ENCODE results near the gene RFX7.

DNA sequence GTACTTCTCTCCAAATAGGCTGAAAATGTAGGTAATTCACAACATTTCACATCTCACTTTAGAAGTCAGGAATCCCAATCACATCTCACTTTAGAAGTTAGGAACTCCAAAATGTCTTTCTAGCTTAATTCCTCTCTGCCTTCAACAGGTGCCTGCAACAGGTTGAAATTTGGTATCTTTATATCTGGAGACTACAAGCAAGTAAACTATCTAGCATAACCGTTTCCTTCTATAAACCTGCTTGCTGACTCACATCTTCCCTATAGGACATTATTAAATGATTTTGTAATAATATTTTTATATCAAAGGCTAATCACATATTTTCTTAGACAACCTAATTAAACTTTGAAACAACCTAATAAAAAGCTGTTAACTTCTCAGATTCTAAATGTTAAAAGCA is 18.2 kb downstream of the RFX7 start:
- TF ChIP-seq EP300 (IDR thresholded peaks at IDR 0.05; ENCODE audit: borderline replicate concordance): no peak
- TF ChIP-seq YY1 (IDR thresholded peaks at IDR 0.05; ENCODE audit: low read depth): no peak
- TF ChIP-seq, protein P1, sequence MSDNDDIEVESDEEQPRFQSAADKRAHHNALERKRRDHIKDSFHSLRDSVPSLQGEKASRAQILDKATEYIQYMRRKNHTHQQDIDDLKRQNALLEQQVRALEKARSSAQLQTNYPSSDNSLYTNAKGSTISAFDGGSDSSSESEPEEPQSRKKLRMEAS (IDR thresholded peaks at IDR 0.05): no peak
- TF ChIP-seq CEBPB (IDR thresholded peaks at IDR 0.05): no peak
- no peak for TF ChIP-seq ZBTB7A (IDR thresholded peaks at IDR 0.05; ENCODE audit: low read depth)
- TF ChIP-seq, protein P2, sequence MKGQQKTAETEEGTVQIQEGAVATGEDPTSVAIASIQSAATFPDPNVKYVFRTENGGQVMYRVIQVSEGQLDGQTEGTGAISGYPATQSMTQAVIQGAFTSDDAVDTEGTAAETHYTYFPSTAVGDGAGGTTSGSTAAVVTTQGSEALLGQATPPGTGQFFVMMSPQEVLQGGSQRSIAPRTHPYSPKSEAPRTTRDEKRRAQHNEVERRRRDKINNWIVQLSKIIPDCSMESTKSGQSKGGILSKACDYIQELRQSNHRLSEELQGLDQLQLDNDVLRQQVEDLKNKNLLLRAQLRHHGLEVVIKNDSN (IDR thresholded peaks at IDR 0.05): no peak
- TF ChIP-seq TEAD4 (IDR thresholded peaks at IDR 0.05): no peak
- TF ChIP-seq TAF1 (IDR thresholded peaks at IDR 0.05; ENCODE audit: low read depth): no peak

All from Ishikawa (cell line).